Psoas muscle (tissue), 8 donors: ENCODE measurements around the gene RALGAPA2. TPM values are rescaled to one million over a fixed set of nuclear protein-coding genes. Genes with fewer than 3 reads are reported as not detected.

Experiments
- ATAC-seq, 4 donors: fragments of 200-7000 bp; cut with Tn5 transposase; one replicate each; pipeline ENCODE4 v1.9.1; 2020; ENCODE audit warnings: moderate library complexity in 3 of 4, mild to moderate bottlenecking in 2 of 4
- DNase-seq, 2 donors: peaks; one replicate each; pipeline ENCODE4 v3.0.0-alpha.2; 2020
- H3K27ac ChIP-seq: fragments of 200-600 bp; one replicate; pipeline ENCODE4 v1.8.0; 2022
- H3K27me3 ChIP-seq, 3 donors: fragments of 200-600 bp in 1 of 3; one replicate each; pipeline versions ENCODE4 v1.6.1 to v1.8.0; 2013 to 2022; ENCODE audit warnings: low read length in 2 of 3, mild to moderate bottlenecking in 2 of 3, moderate library complexity in 1 of 3; ENCODE audit not compliant: insufficient read depth in 3 of 3
- H3K36me3 ChIP-seq, 2 donors: fragments of 200-600 bp in 1 of 2; one replicate each; pipeline versions ENCODE4 v1.6.1 to v1.8.0; 2013 to 2022; ENCODE audit warnings: low read depth in 1 of 2, mild to moderate bottlenecking in 1 of 2, moderate library complexity in 1 of 2; ENCODE audit not compliant: insufficient read depth in 1 of 2
- H3K4me1 ChIP-seq: fragments of 200-600 bp; one replicate; pipeline ENCODE4 v1.8.0; 2022
- H3K4me3 ChIP-seq: fragments of 200-600 bp; one replicate; pipeline ENCODE4 v1.8.0; 2022; ENCODE audit warnings: mild to moderate bottlenecking
- H3K9me3 ChIP-seq: fragments of 200-600 bp; one replicate; pipeline ENCODE4 v1.8.0; 2022
- CTCF ChIP-seq: fragments of 200-600 bp; IDR thresholded peaks from one replicate; pipeline ENCODE4 v1.8.0; 2022; ENCODE audit warnings: antibody characterized with exemption
- WGBS, 3 donors: extraction: QIAGEN DNeasy Blood & Tissue Kit; methylation state at CpG; one replicate each; pipeline versions ENCODE4 v1.1.6 to v1.1.7; 2013; 5-methylcytosine and 5-hydroxymethylcytosine counted together
- intact Hi-C, 2 donors: fragments of 100-400 bp; cut with DNase I; formaldehyde crosslinking; loops; one replicate each; pipeline versions ENCODE4 v1.11.0 to v1.14.2; 2022
- polyA plus RNA-seq, 3 donors: library from polyadenylated mRNA; stranded (reverse); fragments of 200-250 nt; gene quantifications; one replicate each; pipeline ENCODE4 v1.2.3, GENCODE V29; 2013
- total RNA-seq, 4 donors: library from RNA; stranded (reverse); fragmentation: NEBNext Ultra II Directional in 2 of 4; extraction: Animal tissue kit (Norgen Biotek cat#: 25700) in 2 of 4; gene quantifications; one replicate each; pipeline versions ENCODE4 v1.2.1 to v1.2.4, GENCODE V29; 2021 to 2023
- donor health status: healthy with polysubstance abuse.
- donor health status: DM: no; HTN: no; CAD: no; lungs with moderate emphysema.
- donor health status: Bipolar disorder and iron deficiency.
- donor health status: healthy.
- donor health status: DM: yes; HTN: yes; CAD: no.
- donor health status: DM: no; HTN: no; CAD: no.
- donor health status: DM: no; HTN: no; CAD: no.
- donor health status: DM: yes; HTN: yes; CAD: no.

Gene RALGAPA2
- total and polyA plus RNA-seq, 7 donors: 12.2 to 75.5 (median 51.1) TPM

DNA sequence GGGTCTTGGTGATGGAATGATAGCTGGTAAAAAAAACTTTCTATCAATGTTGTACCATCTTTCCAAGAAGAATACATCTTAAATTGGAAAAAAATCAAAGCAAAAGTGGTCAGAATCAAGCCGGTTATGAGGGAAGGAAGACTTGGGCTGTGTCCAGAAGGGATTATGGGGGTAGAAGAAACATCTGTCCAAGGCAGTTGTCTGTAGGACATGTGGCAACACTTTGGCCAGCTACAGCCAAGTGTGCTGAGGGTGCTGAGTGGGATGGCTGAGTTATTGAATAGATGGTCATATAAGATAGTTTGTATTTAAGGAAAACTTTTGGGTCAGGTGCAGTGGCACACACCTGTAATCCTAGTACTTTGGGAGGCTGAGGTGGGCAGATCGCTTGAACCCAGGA lies 306.1 kb downstream of the RALGAPA2 start:
- H3K4me1 ChIP-seq: no peaks in the 10 kb centered on the region
- ATAC-seq (peak in 3 of 4 donors; percentile 52 to 60 (median 55)), DNase-seq (no peak)
- H3K4me3 ChIP-seq: no peak overlapping the region
- peaks cover 0 to 30% of the 10 kb centered on the region in 2 donors for H3K36me3 ChIP-seq
- intact Hi-C loops: no loop called here
- no peaks in the 10 kb centered on the region for H3K9me3 ChIP-seq
- 63 to 70% (median 67%) methylated on average over 2 of the region's 2 CpGs for WGBS, 3 donors
- TF ChIP-seq CTCF: no peak
- H3K27me3 ChIP-seq: no peaks in the 10 kb centered on the region
- no peak overlapping the region for H3K27ac ChIP-seq

DNA sequence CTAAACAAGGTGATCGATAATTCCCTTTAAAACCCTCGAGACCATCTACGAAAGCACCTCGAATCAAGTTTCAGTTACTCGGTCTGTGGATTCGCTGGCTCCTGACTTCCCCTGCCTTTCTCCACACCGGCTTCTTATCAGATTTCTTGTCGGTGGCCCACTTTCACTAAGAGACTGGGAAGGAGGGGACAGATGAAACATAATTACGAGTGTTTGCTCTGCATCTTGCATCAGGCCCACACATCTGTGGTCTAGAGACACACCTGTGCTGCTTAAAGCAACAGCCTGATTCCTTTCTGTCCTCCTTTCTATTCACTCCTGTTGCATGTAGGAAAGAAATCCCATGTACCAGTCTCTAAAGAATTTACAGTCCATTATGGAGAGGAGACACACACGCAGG lies 306.8 kb downstream of the RALGAPA2 start:
- intact Hi-C loops: no loop called here
- Histone ChIP-seq H3K9me3 (no peaks in the 10 kb centered on the region), H3K27me3 (no peaks in the 10 kb centered on the region), H3K36me3 (peaks cover 0 to 32% of the 10 kb centered on the region in 2 donors), H3K4me1 (no peaks in the 10 kb centered on the region), H3K27ac (no peak overlapping the region), H3K4me3 (no peak overlapping the region)
- TF ChIP-seq CTCF: no peak
- no peak for ATAC-seq
- WGBS, 3 donors: 83 to 89% (median 83%) methylated on average over 10 of the region's 10 CpGs
- no peak for DNase-seq

DNA sequence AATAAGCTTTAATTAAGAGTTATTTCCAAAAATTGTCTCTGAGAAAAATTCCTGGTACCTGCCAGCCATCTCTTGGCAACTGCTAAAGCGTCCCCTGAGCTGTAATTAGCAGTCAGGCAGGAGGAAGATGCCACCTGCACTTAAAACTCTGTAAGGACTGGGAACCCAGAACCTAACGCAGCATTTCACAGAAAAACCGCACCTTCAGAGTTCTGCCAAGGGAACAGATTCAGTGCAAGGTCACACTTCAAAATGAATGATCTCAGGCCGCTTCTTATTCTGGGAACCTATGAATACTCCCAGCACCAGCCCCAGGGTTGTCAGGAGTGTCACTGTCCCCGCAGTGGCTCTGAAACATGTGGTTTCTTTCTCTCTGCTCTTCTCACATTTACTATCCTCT lies 307.8 kb downstream of the RALGAPA2 start:
- H3K36me3 ChIP-seq: peaks cover 0 to 32% of the 10 kb centered on the region in 2 donors
- intact Hi-C loops: no loop called here
- H3K27ac ChIP-seq: no peak overlapping the region
- DNase-seq (no peak), ATAC-seq (no peak)
- H3K4me1 ChIP-seq: no peaks in the 10 kb centered on the region
- no peaks in the 10 kb centered on the region for H3K9me3 ChIP-seq
- no peaks in the 10 kb centered on the region for H3K27me3 ChIP-seq
- no peak for TF ChIP-seq CTCF
- WGBS, 3 donors: 86 to 94% (median 89%) methylated on average over 5 of the region's 5 CpGs
- H3K4me3 ChIP-seq: no peak overlapping the region

- ATAC-seq (no peak), DNase-seq (no peak)
- H3K9me3 ChIP-seq: no peaks in the 10 kb centered on the region
- intact Hi-C loops: no loop called here
- H3K27ac ChIP-seq: no peak overlapping the region
- 93 to 98% (median 94%) methylated on average over 3 of the region's 3 CpGs for WGBS, 3 donors
- H3K4me1 ChIP-seq: no peaks in the 10 kb centered on the region
- H3K4me3 ChIP-seq: no peak overlapping the region
- peaks cover 0 to 40% of the 10 kb centered on the region in 2 donors for H3K36me3 ChIP-seq
- no peaks in the 10 kb centered on the region for H3K27me3 ChIP-seq
- TF ChIP-seq CTCF: no peak
These were observed 310.5 kb downstream of the RALGAPA2 start for GRCh38 chr20:20401991-20402390.
